HG02798 (cell line): Measurements from ENCODE around the gene AKT3.

Experiments used
- ATAC-seq: cut with Tn5 transposase; IDR thresholded peaks from one replicate; pipeline ENCODE4 v1.9.1; 2021; ENCODE audit warnings: mild to moderate bottlenecking; ENCODE audit not compliant: unreplicated experiment, poor library complexity

The AKT3 gene

DNA sequence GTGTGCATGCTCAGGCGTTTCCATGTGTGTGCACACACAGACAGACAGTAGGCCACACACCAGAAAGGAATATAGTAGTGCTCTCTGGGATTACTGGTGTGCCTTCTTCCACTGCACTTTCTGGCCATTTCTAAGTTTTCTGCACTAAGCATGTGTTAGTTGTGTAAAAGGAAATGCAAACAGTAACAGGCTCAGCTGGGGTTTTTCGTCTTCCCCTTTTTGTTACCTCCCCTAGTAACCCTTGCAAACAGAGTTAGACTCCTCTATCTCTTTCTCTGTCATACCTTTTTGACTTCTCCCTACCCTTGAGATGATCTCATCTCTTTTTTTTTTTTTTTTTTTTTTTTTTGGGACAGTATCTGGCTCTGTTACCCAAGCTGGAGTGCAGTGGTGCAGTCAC lies 398.0 kb downstream of the AKT3 start:
- no peak for ATAC-seq

DNA sequence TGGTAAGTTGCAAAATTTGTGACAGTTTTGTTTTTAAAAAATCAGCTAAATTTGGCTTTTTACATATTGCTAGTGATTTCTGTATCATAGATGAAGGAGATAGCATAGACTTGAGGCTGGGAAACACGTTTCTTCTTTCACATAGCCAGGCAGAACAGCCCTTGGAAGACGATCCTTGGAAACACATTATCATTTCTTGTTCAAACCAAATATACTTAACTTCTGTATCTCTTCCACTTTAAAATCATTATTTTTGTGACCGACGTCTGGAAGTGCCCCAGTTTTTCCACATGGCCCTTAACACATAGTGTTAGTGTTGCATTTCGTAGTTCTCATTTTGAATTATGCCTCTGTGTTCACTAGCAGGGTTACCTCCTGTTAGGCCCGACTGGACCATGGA lies 400.7 kb downstream of the AKT3 start:
- no peak for ATAC-seq

DNA sequence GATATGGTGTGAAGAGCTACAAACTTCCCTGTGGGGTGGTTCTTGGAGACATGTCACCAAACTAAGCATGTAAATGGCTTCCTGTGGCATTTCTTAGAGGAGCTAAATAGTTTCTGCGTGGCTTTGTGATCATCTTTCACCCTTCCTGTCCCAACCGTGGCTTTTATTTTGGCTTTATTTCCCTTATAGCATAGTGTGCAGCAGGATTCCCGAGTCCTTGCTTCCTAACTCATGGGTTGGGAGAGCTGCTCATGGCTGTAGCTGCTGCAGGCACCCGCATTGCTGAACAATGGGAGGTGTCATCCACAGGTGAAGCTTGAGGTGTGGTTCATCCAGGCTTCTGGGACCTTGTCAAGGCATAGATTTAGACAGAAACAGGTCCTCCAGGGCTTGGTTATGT lies 402.2 kb downstream of the AKT3 start:
- no peak for ATAC-seq

DNA sequence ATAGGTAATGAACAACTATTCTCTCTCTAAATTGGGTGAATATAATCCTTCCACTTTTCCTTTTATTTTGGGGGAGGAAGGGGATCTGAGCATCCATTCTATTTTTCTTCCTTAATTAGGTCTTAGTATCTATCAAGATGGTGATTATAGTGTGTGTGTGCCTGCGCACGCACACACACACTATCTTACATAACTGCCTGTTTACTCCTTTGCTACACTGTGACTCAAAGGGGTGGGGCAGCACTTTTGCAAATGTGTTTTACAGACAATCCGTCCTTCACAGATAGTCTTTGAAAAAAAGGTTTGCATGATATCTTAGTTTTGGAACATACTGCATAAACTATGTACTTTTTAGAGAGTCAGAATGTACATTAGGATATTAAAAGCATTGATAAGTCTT lies 402.7 kb downstream of the AKT3 start:
- no peak for ATAC-seq

DNA sequence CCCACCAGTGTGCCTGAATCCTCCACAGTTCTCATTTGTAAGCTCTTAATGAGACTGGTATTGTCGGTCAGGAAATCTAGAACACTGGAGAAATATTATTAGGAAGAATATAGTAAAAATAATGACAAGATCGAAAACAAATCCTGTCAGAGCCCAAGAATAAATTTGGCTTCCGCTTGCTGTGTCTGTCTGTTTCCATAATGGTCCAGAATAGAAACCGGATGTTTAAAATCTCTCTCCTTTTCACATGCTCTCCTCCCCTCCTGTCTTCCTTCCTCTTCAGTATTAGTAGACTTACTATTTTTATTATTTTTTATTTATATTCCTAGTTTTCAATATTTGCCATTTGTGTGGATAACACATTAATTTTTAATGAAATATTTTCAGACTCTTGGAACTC lies 406.5 kb downstream of the AKT3 start:
- no peak for ATAC-seq

DNA sequence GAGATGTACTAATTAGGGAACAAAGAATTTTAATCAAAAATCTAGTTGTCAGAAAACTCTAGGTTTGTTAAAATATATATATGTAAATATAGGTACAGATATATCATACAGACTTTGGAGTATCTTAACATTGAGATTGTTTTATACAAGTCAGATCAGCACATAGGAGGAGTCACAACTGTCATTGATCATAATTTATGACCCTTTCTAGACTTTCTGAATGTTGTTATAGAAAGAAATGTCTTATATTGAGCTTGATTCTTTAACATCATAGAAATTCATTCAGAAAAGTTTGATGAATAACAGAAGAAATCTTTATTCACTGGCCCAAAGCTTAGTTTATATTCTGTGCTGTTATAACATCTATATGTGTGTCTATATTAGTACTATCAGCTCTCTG lies 408.4 kb downstream of the AKT3 start:
- no peak for ATAC-seq

DNA sequence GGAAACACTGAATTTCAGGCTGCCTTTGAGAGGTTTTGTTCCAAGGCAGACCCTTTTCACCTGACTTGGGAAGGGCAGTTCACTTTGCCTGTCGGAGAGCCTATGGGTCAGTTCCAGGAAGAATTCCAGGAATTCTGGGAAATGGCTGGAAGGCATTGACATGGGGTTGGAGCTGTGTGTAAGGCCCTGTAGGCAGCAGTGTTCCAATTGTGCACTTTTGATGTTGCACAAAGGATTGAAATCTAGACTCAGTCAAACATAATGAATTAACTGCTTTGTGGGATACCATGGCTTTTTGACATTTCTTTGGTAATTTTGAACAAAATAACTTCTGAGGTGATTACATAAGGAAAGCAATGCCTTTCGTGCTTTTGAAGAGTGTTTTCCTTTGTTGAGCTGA lies 409.6 kb downstream of the AKT3 start:
- ATAC-seq = no peak

DNA sequence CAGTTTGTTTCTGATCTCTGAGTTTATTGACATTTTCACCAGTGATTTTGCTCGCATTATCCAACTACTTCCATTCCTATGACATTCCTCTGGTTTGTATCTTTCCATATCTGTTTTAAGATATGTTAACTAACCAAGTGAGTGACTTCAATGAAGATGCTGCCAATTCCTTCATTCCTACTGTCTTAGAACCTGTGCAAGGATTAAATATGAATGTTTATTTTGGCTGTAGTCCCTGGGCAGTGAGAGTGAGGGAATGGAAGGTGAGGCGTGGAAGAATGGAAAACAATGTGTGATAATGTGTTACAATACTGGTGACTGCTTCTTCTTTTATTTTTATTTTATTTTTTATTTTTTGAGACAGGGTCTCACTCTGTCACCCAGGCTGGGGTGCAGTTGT lies 411.2 kb downstream of the AKT3 start:
- ATAC-seq = no peak
